NCI-H748 (cell line): Measurements from ENCODE around the gene SLC25A1.

Experiments used
- DNase-seq: peaks from one replicate; lab custom pipeline; 2025; ENCODE audit not compliant: unreplicated experiment; lab: John Stamatoyannopoulos, UW

Gene SLC25A1

DNA sequence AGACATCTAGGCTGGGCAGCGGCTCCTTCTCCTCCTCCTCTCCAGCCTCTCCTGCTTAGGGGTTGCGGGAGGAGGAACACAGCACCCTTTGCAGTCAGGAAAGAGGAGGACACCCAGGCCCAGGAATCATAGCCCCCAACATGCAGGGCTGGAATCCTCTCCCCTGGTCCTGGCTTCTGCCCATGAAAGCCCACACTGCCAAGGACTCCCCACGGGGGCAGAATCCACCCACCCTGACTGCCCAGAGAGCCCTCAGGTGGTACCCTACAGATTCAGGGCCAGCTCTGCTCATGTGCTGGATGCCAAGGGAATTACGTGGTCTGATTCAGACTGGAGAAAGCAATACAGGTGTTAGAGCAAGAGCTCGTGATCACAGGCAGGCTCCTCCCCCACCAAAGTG, 38.6 kb downstream of the SLC25A1 start:
- no peak for DNase-seq

DNA sequence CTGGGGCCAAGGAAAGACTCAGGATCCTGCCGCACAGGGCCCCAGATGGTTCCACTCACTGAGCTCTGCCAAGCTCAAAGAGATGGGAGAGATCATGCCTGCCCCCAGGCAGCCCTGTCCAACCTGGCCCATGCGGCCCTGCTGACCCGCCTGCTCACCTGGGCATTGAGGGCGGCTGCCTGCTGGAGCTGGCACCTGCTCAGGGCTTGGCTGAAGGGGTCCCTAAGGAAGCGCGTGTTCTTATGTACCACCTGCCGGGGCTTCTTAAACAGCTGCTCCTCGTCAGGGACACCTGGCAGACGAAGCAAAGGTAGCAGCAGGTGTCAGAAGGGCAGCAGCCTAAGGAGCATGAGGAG, 39.6 kb downstream of the SLC25A1 start:
- no peak for DNase-seq

GRCh38 chr22:19138217-19139000, 40.1 kb downstream of the SLC25A1 start:
- DNase-seq = no peak

DNA sequence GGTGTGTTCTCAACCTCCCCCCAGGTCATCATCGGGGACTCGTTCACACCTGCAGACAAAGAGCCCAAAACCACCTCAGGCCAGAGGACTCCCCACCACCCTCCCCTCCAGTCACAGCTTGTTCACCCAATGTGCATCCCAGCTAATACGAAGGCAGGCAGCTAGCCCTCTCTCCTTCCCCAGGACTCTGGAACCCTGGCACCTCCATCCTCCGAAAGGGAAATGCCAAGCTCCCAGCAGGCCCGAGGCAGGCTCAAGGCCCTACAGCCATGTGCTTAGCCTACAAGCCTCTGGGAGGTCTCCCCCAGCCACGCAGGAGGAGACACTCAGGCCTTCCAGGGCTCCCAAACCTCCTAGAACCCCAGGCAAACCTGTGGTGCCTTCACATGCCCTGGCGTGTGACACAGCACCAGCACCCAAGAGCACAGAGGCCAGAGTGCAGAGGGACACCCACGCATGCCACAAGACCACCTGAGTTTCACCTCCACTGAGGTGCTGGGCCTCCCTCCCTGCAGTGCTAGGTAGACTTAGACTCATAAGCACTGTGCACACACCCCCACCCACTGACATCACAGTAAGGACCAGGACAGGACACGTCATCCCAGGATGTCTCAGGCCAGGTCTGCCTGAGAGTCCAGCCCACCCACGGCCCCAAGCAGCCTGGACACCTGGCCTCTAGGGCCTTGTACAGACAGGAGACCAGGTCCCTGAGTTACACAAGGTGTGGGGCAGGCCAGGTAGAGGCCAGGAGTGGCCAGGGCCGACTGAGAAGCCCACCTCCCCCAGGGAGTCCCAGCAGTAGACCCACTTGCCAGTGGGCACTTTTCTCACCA, 40.9 kb downstream of the SLC25A1 start:
- DNase-seq = no peak

DNA sequence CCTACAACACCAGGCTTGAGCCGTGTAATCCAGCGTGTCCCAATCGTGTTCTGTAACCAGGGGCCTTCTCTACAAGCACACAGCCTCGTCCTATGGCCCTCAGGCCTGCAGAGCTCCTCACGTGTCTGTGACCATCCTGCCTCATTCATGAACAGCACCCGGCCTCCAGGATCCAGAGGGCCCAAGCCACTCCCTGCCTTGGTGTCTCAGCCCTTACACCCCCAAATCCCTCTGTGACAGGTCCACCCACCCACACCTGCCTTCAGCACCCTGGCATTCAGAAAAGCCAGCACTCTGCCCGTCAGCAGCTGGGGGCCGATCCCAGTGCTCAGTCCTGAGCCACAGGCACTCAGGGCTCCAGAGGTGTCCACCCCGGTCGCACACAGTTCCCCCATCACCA, 41.6 kb downstream of the SLC25A1 start:
- no peak for DNase-seq

DNA sequence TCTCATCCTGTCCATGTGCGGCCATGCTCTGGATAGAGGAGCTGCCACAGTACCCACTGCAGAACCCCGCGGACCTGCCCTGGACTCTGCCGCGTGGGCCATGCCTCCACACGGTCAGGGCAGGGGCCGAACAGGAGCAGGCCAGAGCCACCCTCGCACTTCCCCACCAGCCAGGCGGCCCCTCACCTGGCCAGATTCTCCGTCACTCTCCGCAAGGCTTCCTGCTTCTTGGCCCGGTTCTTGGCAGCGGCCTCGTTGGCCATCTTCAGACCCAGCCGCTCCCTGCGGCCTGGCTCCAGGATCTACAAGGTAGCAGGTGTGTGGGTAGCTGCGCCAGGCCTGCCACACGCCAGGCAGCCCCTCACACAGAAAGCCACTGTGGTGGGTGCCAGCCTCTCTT, 43.7 kb downstream of the SLC25A1 start:
- DNase-seq = no peak

DNA sequence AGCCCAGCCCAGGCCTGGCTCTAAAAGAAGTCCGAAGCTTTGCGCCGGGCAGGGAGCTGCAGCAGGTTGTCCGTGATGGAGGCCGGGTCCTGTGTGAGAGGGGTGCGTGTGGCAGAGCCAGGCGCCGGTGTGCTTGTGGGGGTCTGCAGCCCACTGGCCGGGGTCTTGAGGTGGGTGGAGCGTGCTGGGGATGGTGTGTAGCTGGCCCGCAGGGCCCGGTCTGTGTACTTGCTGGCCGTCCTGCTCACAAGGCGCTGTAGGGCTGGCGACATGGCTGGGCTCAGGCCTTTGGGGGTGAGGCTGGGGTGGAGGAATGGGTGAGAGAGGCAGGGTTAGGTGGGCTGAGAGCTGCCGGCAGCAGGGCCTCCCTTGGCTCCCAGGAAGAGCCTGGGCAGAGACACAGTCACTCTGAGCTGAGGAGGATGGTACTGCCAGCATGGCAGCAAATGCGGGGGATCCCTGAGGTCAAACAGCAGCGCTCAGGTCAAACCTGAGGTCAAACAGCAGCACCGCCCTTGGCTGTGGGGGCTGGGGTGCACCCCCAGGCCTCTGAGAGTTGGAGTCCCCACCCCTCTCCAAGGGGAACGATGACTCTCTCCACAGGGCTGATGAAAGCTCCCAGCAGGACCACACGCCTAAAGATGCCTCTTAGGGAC, 44.2 kb downstream of the SLC25A1 start:
- no peak for DNase-seq

DNA sequence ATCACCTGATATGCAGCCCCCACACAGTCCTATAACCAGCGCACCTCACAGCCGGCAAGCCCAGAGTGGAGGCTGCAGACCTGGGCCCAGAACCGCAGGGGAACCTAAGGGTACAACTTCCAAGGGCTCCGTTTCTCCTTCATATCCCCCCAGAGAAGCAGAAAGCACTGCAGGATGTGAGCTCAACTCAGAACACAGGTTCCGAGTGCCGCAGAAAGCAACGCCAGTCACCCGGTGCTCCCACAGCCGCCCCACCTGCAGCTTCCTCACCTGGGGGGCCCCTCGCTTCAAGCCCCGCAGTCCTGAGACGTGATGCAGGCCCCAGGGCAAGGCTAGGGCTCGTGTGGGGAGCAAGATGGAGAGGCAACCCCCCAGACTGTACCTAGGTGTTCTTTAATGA, 45.0 kb downstream of the SLC25A1 start:
- DNase-seq = no peak

GRCh38 chr22:19132693-19133400, 45.7 kb downstream of the SLC25A1 start:
- no peak for DNase-seq

DNA sequence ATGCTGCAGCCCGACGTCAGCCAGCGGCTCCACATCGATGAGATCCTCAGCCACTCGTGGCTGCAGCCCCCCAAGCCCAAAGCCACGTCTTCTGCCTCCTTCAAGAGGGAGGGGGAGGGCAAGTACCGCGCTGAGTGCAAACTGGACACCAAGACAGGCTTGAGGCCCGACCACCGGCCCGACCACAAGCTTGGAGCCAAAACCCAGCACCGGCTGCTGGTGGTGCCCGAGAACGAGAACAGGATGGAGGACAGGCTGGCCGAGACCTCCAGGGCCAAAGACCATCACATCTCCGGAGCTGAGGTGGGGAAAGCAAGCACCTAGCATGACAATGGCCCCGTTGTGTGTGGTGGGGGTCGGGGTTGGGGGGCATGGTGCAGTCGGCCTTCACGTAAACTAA, 46.4 kb downstream of the SLC25A1 start:
- no peak for DNase-seq

DNA sequence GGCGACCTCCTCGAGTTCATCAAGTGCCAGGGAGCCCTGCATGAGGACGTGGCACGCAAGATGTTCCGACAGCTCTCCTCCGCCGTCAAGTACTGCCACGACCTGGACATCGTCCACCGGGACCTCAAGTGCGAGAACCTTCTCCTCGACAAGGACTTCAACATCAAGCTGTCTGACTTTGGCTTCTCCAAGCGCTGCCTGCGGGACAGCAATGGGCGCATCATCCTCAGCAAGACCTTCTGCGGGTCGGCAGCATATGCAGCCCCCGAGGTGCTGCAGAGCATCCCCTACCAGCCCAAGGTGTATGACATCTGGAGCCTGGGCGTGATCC, 46.9 kb downstream of the SLC25A1 start:
- no peak for DNase-seq

- DNase-seq = no peak
These were observed 47.4 kb downstream of the SLC25A1 start, which contains the start of gene TSSK2 for GRCh38 chr22:19130959-19131684. TSS of gene TSSK2 (plus strand) at chr22:19131308. CDS start at chr22:19131400, 92 bp downstream.

- no peak for DNase-seq
These were observed 48.7 kb downstream of the SLC25A1 start for GRCh38 chr22:19129871-19130270.

DNA sequence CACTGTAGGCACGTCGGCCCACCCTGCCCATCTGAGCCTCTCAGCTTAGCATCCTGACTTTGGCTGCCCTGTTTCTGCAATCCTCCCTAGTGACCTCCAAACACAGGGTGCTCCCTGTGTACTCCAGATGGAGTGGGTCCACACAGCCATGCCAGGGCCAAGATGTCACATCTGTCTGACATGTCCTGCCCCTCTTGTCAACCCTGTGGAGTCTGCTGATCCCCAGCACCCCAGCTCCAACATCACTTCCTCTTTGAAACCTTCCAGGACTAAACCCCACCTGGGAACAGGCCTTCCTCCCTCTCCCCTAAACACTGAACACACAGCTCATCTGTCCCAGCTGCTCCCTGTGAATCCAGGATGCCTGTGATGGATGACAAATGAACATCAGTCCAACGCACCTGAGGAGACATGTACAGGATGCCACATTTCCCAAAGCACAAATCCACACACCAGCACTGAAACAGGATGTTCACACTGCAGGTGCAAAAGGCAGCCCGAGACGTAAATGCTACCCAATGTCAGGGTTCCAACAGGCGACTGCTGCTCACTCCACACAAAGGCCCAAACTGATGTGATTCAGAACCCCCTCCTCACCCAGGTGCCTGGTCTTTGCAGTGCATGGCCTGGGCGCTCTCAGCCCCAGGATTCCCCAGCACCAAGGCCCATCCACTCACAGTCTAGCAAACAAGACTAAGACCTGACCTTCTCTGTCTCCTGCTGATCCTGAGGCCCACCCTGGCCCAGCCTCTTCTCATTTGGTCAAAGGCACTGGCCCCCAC, 49.4 kb downstream of the SLC25A1 start:
- no peak for DNase-seq

DNA sequence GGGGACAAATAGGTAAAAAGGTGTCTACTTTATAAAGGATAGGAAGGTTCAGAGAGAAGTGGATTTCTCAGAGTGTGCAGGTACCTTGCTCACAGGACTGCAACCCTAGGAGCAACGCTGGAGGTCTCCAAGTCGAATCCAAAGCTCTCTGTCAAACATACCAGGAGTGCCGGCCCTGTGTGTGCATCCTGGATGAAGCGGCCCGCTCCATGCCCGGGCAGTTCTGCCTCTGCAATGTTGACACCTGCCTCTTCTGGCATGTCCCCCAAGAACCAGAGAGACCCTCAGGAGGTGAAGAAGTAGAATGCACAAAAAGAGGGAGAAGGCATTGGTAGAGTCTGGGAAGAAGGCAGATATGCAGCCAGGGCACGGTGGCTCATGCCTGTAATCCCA, 50.5 kb downstream of the SLC25A1 start:
- DNase-seq = no peak

- DNase-seq = no peak
These were observed 51.1 kb downstream of the SLC25A1 start for GRCh38 chr22:19127329-19128008.

DNA sequence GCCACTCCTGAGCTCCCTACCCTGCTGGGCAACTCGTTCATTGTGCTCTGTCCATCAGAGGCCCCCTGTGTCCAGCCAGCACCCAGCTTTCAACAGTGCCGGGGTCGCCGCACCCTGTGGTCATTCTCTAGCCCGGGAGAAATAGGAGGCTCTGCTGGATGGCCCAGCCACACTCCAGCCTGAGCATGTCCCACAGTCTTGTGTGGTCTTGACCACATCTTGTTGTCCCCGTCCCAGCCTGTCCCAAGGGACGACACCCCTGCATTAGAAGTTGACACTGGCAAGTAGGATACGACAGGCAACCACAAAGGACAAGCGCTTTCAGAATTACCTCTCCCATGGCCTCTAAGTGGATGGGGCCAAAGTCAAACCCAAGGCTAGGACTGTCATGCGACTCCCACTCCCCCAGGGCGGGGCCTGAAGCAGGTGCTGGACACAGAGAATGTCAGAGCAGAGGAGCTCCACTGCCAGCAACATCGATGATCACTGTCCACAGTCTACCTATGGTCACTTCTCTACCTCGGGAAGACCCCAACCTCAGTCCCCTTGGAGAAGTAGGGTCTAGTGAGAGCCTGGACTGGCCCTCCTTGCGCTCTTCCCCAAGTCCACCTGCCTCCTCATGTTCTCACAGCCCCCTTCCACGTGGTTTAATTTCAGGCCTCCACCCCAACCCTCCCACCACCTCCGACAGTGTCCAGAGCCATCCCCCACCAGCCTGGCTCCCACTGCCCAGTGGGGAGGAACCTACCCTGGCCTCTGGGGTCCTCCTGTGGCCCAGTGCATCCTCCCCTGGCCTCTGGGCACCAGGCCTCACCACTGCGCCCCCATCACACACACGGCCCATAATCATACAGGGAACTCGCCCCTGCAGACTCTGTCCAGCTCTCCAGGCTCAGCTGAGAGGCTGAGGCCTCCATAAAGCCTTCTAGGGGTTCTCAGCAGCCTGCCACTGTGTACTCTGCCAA, 51.9 kb downstream of the SLC25A1 start:
- DNase-seq = no peak
